Upper lobe of right lung (tissue), 1 donor: Measurements from ENCODE around the gene SYT4. TPM values are rescaled to one million over a fixed set of nuclear protein-coding genes. Genes with fewer than 3 reads are reported as not detected.
"Not testable (repeated sequence)": the region's sequence is repeated elsewhere in the genome, so short reads cannot be mapped to it uniquely, and the experiment has no call there.

Experiments
- ATAC-seq: fragments of 200-7000 bp; cut with Tn5 transposase; one replicate; pipeline ENCODE4 v1.9.1; 2020; ENCODE audit warnings: mild to moderate bottlenecking, moderate library complexity
- DNase-seq: peaks from one replicate; pipeline ENCODE4 v3.0.0-alpha.2; 2020
- H3K27ac ChIP-seq: fragments of 200-600 bp; one replicate; pipeline ENCODE4 v1.8.0; 2022
- H3K27me3 ChIP-seq: fragments of 200-600 bp; one replicate; pipeline ENCODE4 v1.8.0; 2022; ENCODE audit warnings: mild to moderate bottlenecking
- H3K36me3 ChIP-seq: fragments of 200-600 bp; one replicate; pipeline ENCODE4 v1.8.0; 2022
- H3K4me1 ChIP-seq: fragments of 200-600 bp; one replicate; pipeline ENCODE4 v1.8.0; 2022
- H3K4me3 ChIP-seq: fragments of 200-600 bp; one replicate; pipeline ENCODE4 v1.8.0; 2022; ENCODE audit warnings: mild to moderate bottlenecking
- H3K9me3 ChIP-seq: fragments of 200-600 bp; one replicate; pipeline ENCODE4 v1.8.0; 2022
- CTCF ChIP-seq: fragments of 200-600 bp; IDR thresholded peaks from one replicate; pipeline ENCODE4 v1.8.0; 2022; ENCODE audit warnings: antibody characterized with exemption
- intact Hi-C: fragments of 100-400 bp; cut with DNase I; formaldehyde crosslinking; loops from one replicate; pipeline ENCODE4 v1.11.0; 2022
- total RNA-seq: library from RNA; stranded (reverse); fragmentation: NEBNext Ultra II Directional; extraction: Animal tissue kit (Norgen Biotek cat#: 25700); gene quantifications from one replicate; pipeline ENCODE4 v1.2.1, GENCODE V29; 2021
- donor health status: DM: no; HTN: yes; CAD: no; lungs with severe emphysema.

Gene SYT4
- total RNA-seq, 1 donor from 2014 or later, result 1.1 TPM

GRCh38 chr18:43303376-43303775 is 26.1 kb upstream of the SYT4 start:
- H3K36me3 ChIP-seq, result no peaks in the 10 kb centered on the region
- no peaks in the 10 kb centered on the region for H3K27me3 ChIP-seq
- DNase-seq (no peak), ATAC-seq (no peak)
- H3K27ac ChIP-seq, result no peak overlapping the region
- no peaks in the 10 kb centered on the region for H3K4me1 ChIP-seq
- TF ChIP-seq CTCF, result no peak
- H3K9me3 ChIP-seq, result no peaks in the 10 kb centered on the region
- no peak overlapping the region for H3K4me3 ChIP-seq
- intact Hi-C loops, result no loop called here

DNA sequence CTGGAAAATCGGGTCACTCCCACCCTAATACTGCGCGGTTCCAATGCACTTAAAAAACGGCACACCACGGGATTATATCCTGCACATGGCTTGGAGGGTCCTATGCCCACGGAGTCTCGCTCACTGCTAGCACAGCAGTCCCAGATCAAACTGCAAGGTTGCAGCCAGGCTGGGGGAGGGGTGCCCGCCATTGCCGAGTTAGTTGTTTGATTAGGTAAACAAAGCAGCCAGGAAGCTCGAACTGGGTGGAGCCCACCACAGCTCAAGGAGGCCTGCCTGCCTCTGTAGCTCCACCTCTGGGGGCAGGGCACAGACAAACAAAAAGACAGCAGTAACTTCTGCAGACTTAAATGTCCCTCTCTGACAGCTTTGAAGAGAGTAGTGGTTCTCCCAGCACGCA is 8.9 kb upstream of the SYT4 start:
- H3K9me3 ChIP-seq, ATAC-seq, H3K27me3 ChIP-seq, H3K27ac ChIP-seq, intact Hi-C loops, H3K36me3 ChIP-seq, H3K4me1 ChIP-seq, H3K4me3 ChIP-seq, DNase-seq: not testable (repeated sequence)

GRCh38 chr18:43283299-43283698 is 6.0 kb upstream of the SYT4 start:
- Histone ChIP-seq H3K36me3 (no peaks in the 10 kb centered on the region), H3K9me3 (no peaks in the 10 kb centered on the region), H3K4me1 (no peaks in the 10 kb centered on the region), H3K4me3 (no peak overlapping the region), H3K27ac (no peak overlapping the region), H3K27me3 (no peaks in the 10 kb centered on the region)
- DNase-seq, result no peak
- intact Hi-C loops, result no loop called here
- no peak for TF ChIP-seq CTCF
- no peak for ATAC-seq

DNA sequence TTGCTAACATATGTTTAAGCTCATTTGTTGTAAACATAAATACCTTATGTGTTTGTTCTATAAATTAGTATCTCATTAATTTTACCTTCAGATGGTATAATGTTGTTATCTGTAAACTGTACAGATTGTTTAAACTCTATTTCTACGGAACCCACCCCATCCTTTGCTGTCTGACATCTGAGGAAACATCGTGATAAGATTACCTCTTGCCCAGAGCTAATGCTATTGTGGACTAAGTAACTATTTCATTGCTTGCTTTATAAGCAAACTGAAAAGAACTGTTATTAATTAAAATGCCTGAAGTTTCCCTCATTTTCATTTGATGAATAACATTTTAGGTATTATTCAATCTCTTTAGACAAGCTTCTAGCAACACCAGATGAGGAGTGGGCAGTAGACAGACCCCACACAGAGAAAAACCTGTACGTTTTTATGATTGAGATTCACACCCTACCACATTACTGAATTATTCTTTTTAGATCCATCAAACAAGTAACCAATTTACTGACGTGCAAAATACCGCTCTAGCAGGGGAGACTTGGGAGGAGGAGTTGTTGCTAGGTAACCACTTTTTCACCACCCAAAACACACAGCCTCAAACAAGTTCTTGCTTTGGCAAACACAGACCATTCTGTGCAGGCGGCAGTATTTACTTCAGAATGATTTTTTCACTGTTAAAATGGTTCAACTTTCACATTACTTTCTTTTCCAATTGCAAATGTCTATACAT is 1.9 kb upstream of the SYT4 start:
- intact Hi-C loops, result no loop called here
- Histone ChIP-seq H3K27ac (no peak overlapping the region), H3K4me1 (no peaks in the 10 kb centered on the region), H3K4me3 (no peak overlapping the region), H3K36me3 (no peaks in the 10 kb centered on the region), H3K27me3 (no peaks in the 10 kb centered on the region), H3K9me3 (no peaks in the 10 kb centered on the region)
- no peak for TF ChIP-seq CTCF
- DNase-seq (no peak), ATAC-seq (no peak)

DNA sequence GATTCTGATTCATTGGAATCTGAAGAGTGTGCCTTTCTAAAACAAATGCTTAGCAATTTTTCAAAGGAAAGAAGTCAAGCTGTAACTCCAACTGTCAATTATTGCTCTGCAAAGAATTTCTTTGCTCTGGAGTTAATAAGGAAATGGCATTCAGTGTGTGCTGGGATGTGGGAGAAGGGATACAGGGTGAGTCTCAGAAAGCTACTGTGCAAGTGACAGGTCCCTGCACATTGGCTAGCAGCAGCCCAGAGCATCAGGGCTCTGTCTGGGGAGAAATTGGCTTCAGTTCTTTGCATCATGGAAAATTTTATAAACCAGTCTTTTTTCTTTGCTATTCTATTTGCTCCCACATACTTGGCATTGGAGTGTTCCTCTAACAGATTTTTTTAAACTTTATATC is 1.1 kb upstream of the SYT4 start:
- no peaks in the 10 kb centered on the region for H3K4me1 ChIP-seq
- intact Hi-C loops, result no loop called here
- H3K27ac ChIP-seq, result no peak overlapping the region
- H3K4me3 ChIP-seq, result no peak overlapping the region
- no peak for ATAC-seq
- no peaks in the 10 kb centered on the region for H3K9me3 ChIP-seq
- TF ChIP-seq CTCF, result no peak
- H3K27me3 ChIP-seq, result no peaks in the 10 kb centered on the region
- DNase-seq, result no peak
- H3K36me3 ChIP-seq, result no peaks in the 10 kb centered on the region

DNA sequence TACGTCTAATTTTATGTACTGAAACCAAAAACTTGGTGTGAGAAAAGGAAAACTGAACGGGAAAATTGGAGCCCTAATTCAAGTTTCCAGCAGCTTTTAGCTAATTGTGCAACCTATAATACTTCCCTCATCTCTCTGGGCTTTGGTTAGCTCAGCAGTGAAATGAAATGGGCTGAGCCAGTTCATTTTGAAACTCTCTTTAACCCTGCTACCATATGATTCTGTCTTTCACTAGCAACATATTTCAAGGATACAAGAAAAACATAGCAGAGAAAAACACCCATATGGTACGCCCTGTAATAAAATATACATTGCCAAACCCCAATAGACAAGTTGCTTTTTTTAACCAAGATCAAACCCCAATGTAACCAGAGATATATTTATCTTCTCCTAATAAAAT is 799 bp downstream of the SYT4 start:
- intact Hi-C loops, result no loop called here
- no peak for TF ChIP-seq CTCF
- Histone ChIP-seq H3K27ac (no peak overlapping the region), H3K4me1 (no peaks in the 10 kb centered on the region), H3K9me3 (no peaks in the 10 kb centered on the region), H3K36me3 (no peaks in the 10 kb centered on the region), H3K27me3 (peaks cover 5% of the 10 kb centered on the region), H3K4me3 (no peak overlapping the region)
- ATAC-seq, result no peak
- DNase-seq, result no peak
